HepG2 (cell line): Measurements from ENCODE around the gene TMEM95. TPM values are rescaled to one million over a fixed set of nuclear protein-coding genes. Genes with fewer than 3 reads are reported as not detected.
A peak's percentile ranks its signal among the peaks of the same experiment; 100 is the strongest.

ENCODE experiments used
- AFF4 ChIP-seq: sonication (generic); formaldehyde crosslinking; IDR thresholded peaks from 2 replicates; pipeline ENCODE4 v1.4.0; 2020; ENCODE audit warnings: missing genetic modification reagents
- ASH2L ChIP-seq: fragments of 300-600, 200-600 bp; sonication (generic); IDR thresholded peaks from 2 replicates; pipeline ENCODE4 v1.7.0; 2017; ENCODE audit warnings: low read depth, mild to moderate bottlenecking, moderate library complexity, mixed read lengths, low read length; ENCODE audit not compliant: insufficient read length
- BATF2 ChIP-seq: sonication (generic); formaldehyde crosslinking; IDR thresholded peaks from 2 replicates; pipeline ENCODE4 v1.8.0; 2022; ENCODE audit warnings: mild to moderate bottlenecking, missing genetic modification reagents, moderate library complexity
- DDIT3 ChIP-seq: sonication (generic); formaldehyde crosslinking; IDR thresholded peaks from 2 replicates; pipeline ENCODE4 v1.4.0; 2020; ENCODE audit warnings: mild to moderate bottlenecking, missing genetic modification reagents
- FOSL2 ChIP-seq: sonication (generic); formaldehyde crosslinking; IDR thresholded peaks from 2 replicates; pipeline ENCODE4 v1.4.0; 2020; ENCODE audit warnings: missing genetic modification reagents
- HNRNPK ChIP-seq: fragments of 200-400 bp; formaldehyde crosslinking; IDR thresholded peaks from 2 replicates; pipeline ENCODE4 v1.6.1; 2018; ENCODE audit warnings: low read length, low read depth, moderate library complexity, mild to moderate bottlenecking; ENCODE audit not compliant: poor library complexity, severe bottlenecking
- MAFG ChIP-seq: sonication (generic); formaldehyde crosslinking; IDR thresholded peaks from 2 replicates; pipeline ENCODE4 v1.5.1; 2020; ENCODE audit warnings: mild to moderate bottlenecking, missing genetic modification reagents
- MXD3 ChIP-seq: IDR thresholded peaks from 2 replicates; pipeline ENCODE4 v1.6.1; 2016; ENCODE audit warnings: mild to moderate bottlenecking, missing biosample characterization, missing genetic modification reagents
- NR1H2 ChIP-seq: sonication (generic); formaldehyde crosslinking; IDR thresholded peaks from 2 replicates; pipeline ENCODE4 v1.8.1; 2022; ENCODE audit warnings: low read depth, missing genetic modification reagents, borderline replicate concordance
- RELA ChIP-seq: sonication (generic); formaldehyde crosslinking; IDR thresholded peaks from 2 replicates; pipeline ENCODE4 v1.4.0; 2020; ENCODE audit warnings: missing genetic modification reagents
- SIX4 ChIP-seq: sonication (generic); formaldehyde crosslinking; IDR thresholded peaks from 2 replicates; pipeline ENCODE4 v1.4.0; 2020; ENCODE audit warnings: missing genetic modification reagents
- SKI ChIP-seq: fragments of 450-650 bp; IDR thresholded peaks from one replicate; pipeline ENCODE4 v1.6.1; 2018; ENCODE audit warnings: mild to moderate bottlenecking; ENCODE audit not compliant: partially characterized antibody
- SOX6 ChIP-seq, 2 experiments: fragments of 450-650 bp in 1 of 2; sonication (generic) in 1 of 2; formaldehyde crosslinking in 1 of 2; IDR thresholded peaks; 2 replicates each; pipeline versions ENCODE4 v1.4.0 to v1.6.1; 2017 to 2020; ENCODE audit warnings: antibody characterized with exemption in 1 of 2, mild to moderate bottlenecking in 1 of 2, missing genetic modification reagents in 1 of 2
- ZBED4 ChIP-seq: sonication (generic); formaldehyde crosslinking; IDR thresholded peaks from 2 replicates; pipeline ENCODE4 v1.4.0; 2020; ENCODE audit warnings: missing genetic modification reagents, borderline replicate concordance
- ZNF160 ChIP-seq: sonication (generic); formaldehyde crosslinking; IDR thresholded peaks from 2 replicates; pipeline ENCODE4 v1.8.0; 2022; ENCODE audit warnings: mild to moderate bottlenecking, inconsistent platforms, missing genetic modification reagents
- ZNF503 ChIP-seq: sonication (generic); formaldehyde crosslinking; IDR thresholded peaks from 2 replicates; pipeline ENCODE4 v1.4.0; 2020; ENCODE audit warnings: missing genetic modification reagents
- polyA plus RNA-seq, 8 experiments: library from polyadenylated mRNA; depleted of rRNA in 3 of 8; stranded (reverse) in 7 of 8; unstranded in 1 of 8; fragments of >200 nt; fragmentation: Illumina TruSeq in 4 of 8; extraction: Trizol in 4 of 8; gene quantifications; 2 replicates each; pipeline versions ENCODE4 v1.2.1 to v1.2.3, GENCODE V29; 2011 to 2016; ENCODE audit warnings: low read depth in 4 of 8, missing spikeins in 1 of 8, mixed read lengths in 1 of 8; ENCODE audit not compliant: insufficient read depth in 1 of 8
- total RNA-seq, 5 experiments: library from RNA; depleted of rRNA; stranded (reverse); fragments of >200 nt; fragmentation: Illumina TruSeq; extraction: Trizol; gene quantifications; 2 replicates each; pipeline ENCODE4 v1.2.3, GENCODE V29; 2016; ENCODE audit warnings: low read depth in 1 of 5

Gene TMEM95
- total and polyA plus RNA-seq, 2 of the 13 experiments (the other 11 are each of a cell fraction or from before 2014, with no cell fraction given): not detected

- TF ChIP-seq ZNF160 (CRISPR knock-in tag): peak; percentile 62; the same call in 1 of the 2 replicates
- peak; percentile 77 for TF ChIP-seq FOSL2
- peak; percentile 44 for TF ChIP-seq HNRNPK
- TF ChIP-seq ZNF503 (CRISPR knock-in tag): peak; percentile 45; the same call in 1 of the 2 replicates
- 0 out of 2 replicates have a peak, but pooled peaks have one; percentile 45 for TF ChIP-seq BATF2 (CRISPR knock-in tag)
- peak; percentile 94 for TF ChIP-seq SKI
- TF ChIP-seq ASH2L: peak; percentile 56
- no peak for TF ChIP-seq DDIT3 (CRISPR knock-in tag)
- TF ChIP-seq ZBED4 (CRISPR knock-in tag): peak; percentile 95
- TF ChIP-seq AFF4 (CRISPR knock-in tag): no peak
- peak; percentile 38; the same call in 1 of the 2 replicates for TF ChIP-seq MXD3 (CRISPR knock-in tag)
- TF ChIP-seq SOX6 (IDR thresholded peaks at IDR 0.05): no peak
- peak; percentile 50; the same call in 1 of the 2 replicates for TF ChIP-seq SOX6 (CRISPR knock-in tag; IDR thresholded peaks at IDR 0.05)
- no peak for TF ChIP-seq MAFG (CRISPR knock-in tag)
- peak; percentile 97 for TF ChIP-seq RELA (CRISPR knock-in tag)
- TF ChIP-seq NR1H2 (CRISPR knock-in tag): no peak
- TF ChIP-seq SIX4 (CRISPR knock-in tag): no peak
Observed at GRCh38 chr17:7351665-7352502, 3.1 kb upstream of the TMEM95 start, which contains the start of gene KCTD11 (continued).
